Activated naive CD8-positive, alpha-beta T cell treated with anti-CD3 and anti-CD28 coated beads, Interleukin-2, amount 50 U/mL, for 16 hours (primary cell): Measurements from ENCODE around the gene TBX15.
"Not testable (repeated sequence)": the region's sequence is repeated elsewhere in the genome, so short reads cannot be mapped to it uniquely, and the experiment has no call there.

Experiments
- DNase-seq: peaks from one replicate; pipeline ENCODE4 v3.0.0-alpha.2; 2020; ENCODE audit warnings: low read depth, low spot score

TBX15 gene

GRCh38 chr1:118958937-118959631 lies 29.1 kb downstream of the TBX15 start:
- no peak for DNase-seq

GRCh38 chr1:118958140-118958539 lies 30.0 kb downstream of the TBX15 start:
- DNase-seq, result no peak

- DNase-seq, result not testable (repeated sequence)
Measured at GRCh38 chr1:118957579-118957978, 30.6 kb downstream of the TBX15 start.

GRCh38 chr1:118954301-118954905 lies 33.7 kb downstream of the TBX15 start:
- DNase-seq, result no peak

- no peak for DNase-seq
Measured at GRCh38 chr1:118951270-118951936, 36.7 kb downstream of the TBX15 start.

- DNase-seq, result no peak
Measured at GRCh38 chr1:118949315-118949714, 38.8 kb downstream of the TBX15 start.

GRCh38 chr1:118948846-118949245 lies 39.3 kb downstream of the TBX15 start:
- DNase-seq, result no peak

GRCh38 chr1:118948351-118948750 lies 39.8 kb downstream of the TBX15 start:
- no peak for DNase-seq

- DNase-seq, result no peak
Measured at GRCh38 chr1:118947790-118948189, 40.4 kb downstream of the TBX15 start.

- no peak for DNase-seq
Measured at GRCh38 chr1:118947003-118947765, 41.0 kb downstream of the TBX15 start.

GRCh38 chr1:118945489-118945888 lies 42.7 kb downstream of the TBX15 start:
- no peak for DNase-seq

- DNase-seq, result no peak
Measured at GRCh38 chr1:118944546-118944945, 43.6 kb downstream of the TBX15 start.

GRCh38 chr1:118944133-118944532 lies 44.0 kb downstream of the TBX15 start:
- no peak for DNase-seq

- no peak for DNase-seq
Measured at GRCh38 chr1:118940957-118941356, 47.2 kb downstream of the TBX15 start.

GRCh38 chr1:118937413-118938072 lies 50.6 kb downstream of the TBX15 start:
- no peak for DNase-seq

GRCh38 chr1:118934706-118935105 lies 53.4 kb downstream of the TBX15 start:
- DNase-seq, result no peak

GRCh38 chr1:118933051-118933781 lies 54.9 kb downstream of the TBX15 start:
- no peak for DNase-seq

GRCh38 chr1:118931876-118932275 lies 56.3 kb downstream of the TBX15 start:
- no peak for DNase-seq

- no peak for DNase-seq
Measured at GRCh38 chr1:118928739-118929554, 59.2 kb downstream of the TBX15 start.
